Cardiac muscle cell (in vitro differentiated cells and primary cell): ENCODE data around the gene EID2B. TPM values are rescaled to one million over a fixed set of nuclear protein-coding genes. Genes with fewer than 3 reads are reported as not detected.

Source experiments
- DNase-seq, 2 donors: peaks; one replicate each; pipeline versions ENCODE4 v3.0.0 to v3.0.0-alpha.2; 2010 to 2017; ENCODE audit warnings: low read depth in 1 of 2, low spot score in 1 of 2
- H3K27ac ChIP-seq: fragments of 200-600 bp; sonication (generic); 2 replicates; pipeline ENCODE4 v1.5.1; 2016
- H3K27me3 ChIP-seq: fragments of 200-600 bp; sonication (generic); 2 replicates; pipeline ENCODE4 v1.6.0; 2016; ENCODE audit warnings: control low read depth
- H3K36me3 ChIP-seq: fragments of 200-600 bp; sonication (generic); 2 replicates; pipeline ENCODE4 v1.5.1; 2016; ENCODE audit warnings: control low read depth
- H3K4me1 ChIP-seq: fragments of 200-600 bp; sonication (generic); 2 replicates; pipeline ENCODE4 v1.8.1; 2017; ENCODE audit warnings: low read depth, mild to moderate bottlenecking, mixed run types
- H3K4me3 ChIP-seq: fragments of 200-600 bp; sonication (generic); 2 replicates; pipeline ENCODE4 v1.5.1; 2016; ENCODE audit warnings: mild to moderate bottlenecking
- H3K9me3 ChIP-seq: fragments of 200-600 bp; sonication (generic); 2 replicates; pipeline ENCODE4 v1.5.1; 2017; ENCODE audit warnings: low read depth, mild to moderate bottlenecking, control low read depth
- CTCF ChIP-seq: IDR thresholded peaks from 2 replicates; pipeline ENCODE4 v1.5.1; 2012; ENCODE audit warnings: low read depth, mild to moderate bottlenecking, low read length
- polyA plus RNA-seq: library from polyadenylated mRNA; unstranded; fragments of >200 nt; fragmentation: Nextera tagmentation; extraction: Ambion mirVana; gene quantifications from 2 replicates; pipeline ENCODE4 v1.2.1, GENCODE V29; 2016
- total RNA-seq: library from RNA; depleted of rRNA; stranded (reverse); fragments of >200 nt; gene quantifications from 2 replicates; pipeline ENCODE4 v1.2.3, GENCODE V29; 2016

EID2B gene
- total RNA-seq = 9.5 and 17.5 TPM in 2 replicates
- 8.4 and 14.1 TPM in 2 replicates for polyA plus RNA-seq

- peak; percentile 94 for TF ChIP-seq CTCF
- Histone ChIP-seq H3K9me3 (no peaks in the 10 kb centered on the region), H3K27ac (peak within 1 kb of the TSS; percentile 26), H3K27me3 (no peaks in the 10 kb centered on the region), H3K4me1 (no peaks in the 10 kb centered on the region), H3K4me3 (peak within 1 kb of the TSS; percentile 65), H3K36me3 (no peaks in the 10 kb centered on the region)
- DNase-seq = peak; percentile 97 to 99
Measured at GRCh38 chr19:39532233-39533002, at the start of gene EID2B. EID2B (minus strand) TSS chr19:39532852; CDS start chr19:39532802, 50 bp downstream.

- Histone ChIP-seq H3K27ac (no peak overlapping the region), H3K9me3 (no peaks in the 10 kb centered on the region), H3K27me3 (no peaks in the 10 kb centered on the region), H3K4me1 (no peaks in the 10 kb centered on the region), H3K36me3 (no peaks in the 10 kb centered on the region), H3K4me3 (no peak overlapping the region)
- no peak for TF ChIP-seq CTCF
- DNase-seq = no peak
Measured at GRCh38 chr19:39582442-39582841, 49.8 kb upstream of the EID2B start.

GRCh38 chr19:39568604-39569003, 36.0 kb upstream of the EID2B start:
- H3K4me1 ChIP-seq = no peaks in the 10 kb centered on the region
- DNase-seq = peak in 1 of 2 donors; percentile 3
- H3K27ac ChIP-seq = no peak overlapping the region
- no peaks in the 10 kb centered on the region for H3K36me3 ChIP-seq
- no peaks in the 10 kb centered on the region for H3K9me3 ChIP-seq
- no peak for TF ChIP-seq CTCF
- H3K27me3 ChIP-seq = peaks cover 12% of the 10 kb centered on the region
- no peak overlapping the region for H3K4me3 ChIP-seq

- H3K9me3 ChIP-seq = no peaks in the 10 kb centered on the region
- DNase-seq = peak in 1 of 2 donors; percentile 37
- H3K27ac ChIP-seq = no peak overlapping the region
- H3K4me1 ChIP-seq = no peaks in the 10 kb centered on the region
- TF ChIP-seq CTCF = no peak
- peaks cover 12% of the 10 kb centered on the region for H3K27me3 ChIP-seq
- no peak overlapping the region for H3K4me3 ChIP-seq
- H3K36me3 ChIP-seq = no peaks in the 10 kb centered on the region
Measured at GRCh38 chr19:39566064-39566463, 33.4 kb upstream of the EID2B start.

- H3K27me3 ChIP-seq = peaks cover under 1% of the 10 kb centered on the region
- no peak overlapping the region for H3K27ac ChIP-seq
- no peaks in the 10 kb centered on the region for H3K36me3 ChIP-seq
- H3K4me1 ChIP-seq = no peaks in the 10 kb centered on the region
- no peaks in the 10 kb centered on the region for H3K9me3 ChIP-seq
- no peak overlapping the region for H3K4me3 ChIP-seq
- DNase-seq = peak in 1 of 2 donors; percentile 3
- TF ChIP-seq CTCF = no peak
Measured at GRCh38 chr19:39563408-39563807, 30.8 kb upstream of the EID2B start.
